ENCODE data around the gene SOSTDC1. TPM values are rescaled to one million over a fixed set of nuclear protein-coding genes. Genes with fewer than 3 reads are reported as not detected.

The SOSTDC1 gene
- total RNA-seq, 2 donors from 2014 or later: not detected

- Mint-ChIP-seq H3K27ac (peak within 1 kb of the TSS; percentile 99), H3K27me3 (no peaks in the 10 kb centered on the region), H3K4me1 (peaks cover 24% of the 10 kb centered on the region), H3K4me3 (peak within 1 kb of the TSS; percentile 98), H3K36me3 (ENCODE audit: low read depth) (no peaks in the 10 kb centered on the region)
- ATAC-seq: peak; percentile 28
- DNase-seq: peak in 2 of 3 donors; percentile 15 to 25
- no peaks in the 10 kb centered on the region for H3K9me3 ChIP-seq (ENCODE audit: control insufficient read depth, low read length, poor library complexity, severe bottlenecking)
Observed at GRCh38 chr7:16421333-16422102, 44.0 kb downstream of the SOSTDC1 start, which contains the start of gene CRPPA. Gene CRPPA, minus strand, starts transcription at chr7:16421538. Its CDS starts 216 bp downstream, at chr7:16421322.

- Mint-ChIP-seq H3K27me3 (peaks cover 2% of the 10 kb centered on the region), H3K27ac (peak overlapping the region; percentile 99), H3K36me3 (ENCODE audit: low read depth) (no peaks in the 10 kb centered on the region), H3K4me3 (peak overlapping the region; percentile 98), H3K4me1 (peaks cover 24% of the 10 kb centered on the region)
- ATAC-seq (peak; percentile 92), DNase-seq (peak; percentile 50 to 68 (median 64))
- no peaks in the 10 kb centered on the region for H3K9me3 ChIP-seq (ENCODE audit: control insufficient read depth, low read length, poor library complexity, severe bottlenecking)
Observed at GRCh38 chr7:16420649-16421332, 44.7 kb downstream of the SOSTDC1 start.

DNA sequence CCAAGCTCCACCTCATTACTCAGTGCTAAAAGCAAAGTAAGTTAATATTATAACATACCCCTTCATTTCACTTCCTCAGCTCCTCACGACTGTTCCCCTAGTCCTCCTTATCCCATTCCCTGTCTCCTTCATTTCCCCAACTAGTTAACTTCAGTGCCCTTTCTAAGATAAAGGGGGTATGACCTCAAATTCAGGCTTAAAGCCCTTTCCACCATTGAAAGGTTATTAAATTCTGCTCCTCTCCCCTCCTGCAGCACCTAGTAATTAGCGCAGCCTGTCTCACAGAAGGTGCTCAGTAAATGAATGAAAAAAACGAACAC lies 45.2 kb downstream of the SOSTDC1 start:
- Mint-ChIP-seq H3K27ac (peak overlapping the region; percentile 99), H3K4me1 (peaks cover 24% of the 10 kb centered on the region), H3K4me3 (peak overlapping the region; percentile 98), H3K27me3 (peaks cover 4% of the 10 kb centered on the region), H3K36me3 (ENCODE audit: low read depth) (no peaks in the 10 kb centered on the region)
- no peaks in the 10 kb centered on the region for H3K9me3 ChIP-seq (ENCODE audit: control insufficient read depth, low read length, poor library complexity, severe bottlenecking)
- ATAC-seq: no peak
- no peak for DNase-seq

GRCh38 chr7:16419859-16420258 lies 45.7 kb downstream of the SOSTDC1 start:
- Mint-ChIP-seq H3K4me3 (peak overlapping the region; percentile 98), H3K4me1 (peaks cover 22% of the 10 kb centered on the region), H3K36me3 (ENCODE audit: low read depth) (no peaks in the 10 kb centered on the region), H3K27ac (peak overlapping the region; percentile 99), H3K27me3 (peaks cover 4% of the 10 kb centered on the region)
- no peak for DNase-seq
- no peaks in the 10 kb centered on the region for H3K9me3 ChIP-seq (ENCODE audit: control insufficient read depth, low read length, poor library complexity, severe bottlenecking)
- no peak for ATAC-seq

DNA sequence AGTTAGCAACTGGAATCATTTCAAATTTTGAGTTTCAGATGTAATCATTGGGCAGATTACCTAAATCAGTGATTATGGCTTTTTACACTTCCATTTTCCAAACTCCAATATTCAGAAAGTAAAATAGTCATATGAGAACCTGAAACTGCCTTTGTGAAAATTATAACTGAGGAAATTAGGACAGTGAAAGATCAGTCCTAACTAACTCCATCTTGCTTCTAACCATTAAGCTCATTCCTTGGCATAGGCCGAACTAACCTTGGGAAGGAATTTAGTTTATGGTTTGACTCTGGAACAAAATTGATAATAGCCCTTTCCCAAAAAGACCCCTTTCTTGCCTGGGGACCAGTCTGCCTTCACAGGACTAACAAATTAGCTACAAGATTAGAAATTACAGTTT lies 46.4 kb downstream of the SOSTDC1 start:
- ATAC-seq (no peak), DNase-seq (no peak)
- Mint-ChIP-seq H3K27ac (peak overlapping the region; percentile 99), H3K36me3 (ENCODE audit: low read depth) (no peaks in the 10 kb centered on the region), H3K4me3 (peak overlapping the region; percentile 58), H3K4me1 (peaks cover 22% of the 10 kb centered on the region), H3K27me3 (peaks cover 4% of the 10 kb centered on the region)
- H3K9me3 ChIP-seq (ENCODE audit: control insufficient read depth, low read length, poor library complexity, severe bottlenecking): no peaks in the 10 kb centered on the region

DNA sequence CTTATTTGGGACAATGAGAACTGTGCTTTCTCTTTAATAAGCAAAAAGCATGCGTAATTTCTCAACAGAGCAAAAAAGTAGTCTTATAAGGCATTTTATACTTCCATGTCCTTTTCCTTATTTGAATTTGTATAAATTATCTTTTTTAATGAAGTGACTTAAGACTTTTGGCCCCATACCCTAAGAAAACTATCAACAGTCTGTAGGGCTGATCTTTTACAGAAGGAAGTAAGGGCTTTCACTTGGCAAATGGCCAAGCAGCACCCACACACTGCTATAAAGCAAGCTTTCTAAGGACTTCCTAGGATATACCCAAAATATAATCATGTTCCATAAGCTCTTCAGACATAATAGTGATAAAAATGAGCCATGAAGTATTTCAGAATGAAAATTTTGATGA lies 47.6 kb downstream of the SOSTDC1 start:
- no peak for ATAC-seq
- H3K4me3 Mint-ChIP-seq: no peak overlapping the region

GRCh38 chr7:16416289-16417282 lies 49.0 kb downstream of the SOSTDC1 start:
- Mint-ChIP-seq H3K4me3 (no peak overlapping the region), H3K27ac (peak overlapping the region; percentile 14), H3K27me3 (peaks cover 4% of the 10 kb centered on the region), H3K36me3 (ENCODE audit: low read depth) (no peaks in the 10 kb centered on the region), H3K4me1 (peaks cover 15% of the 10 kb centered on the region)
- ATAC-seq: no peak
- no peak for DNase-seq
- no peaks in the 10 kb centered on the region for H3K9me3 ChIP-seq (ENCODE audit: control insufficient read depth, low read length, poor library complexity, severe bottlenecking)

More for the DNA sequence above, 47.6 kb downstream of the SOSTDC1 start:
- DNase-seq: no peak
- no peak overlapping the region for H3K27ac Mint-ChIP-seq
- peaks cover 4% of the 10 kb centered on the region for H3K27me3 Mint-ChIP-seq
- H3K4me1 Mint-ChIP-seq: peaks cover 22% of the 10 kb centered on the region
- H3K36me3 Mint-ChIP-seq (ENCODE audit: low read depth): no peaks in the 10 kb centered on the region
- H3K9me3 ChIP-seq (ENCODE audit: control insufficient read depth, low read length, poor library complexity, severe bottlenecking): no peaks in the 10 kb centered on the region

- ATAC-seq (no peak), DNase-seq (no peak)
- Mint-ChIP-seq H3K27me3 (peaks cover 11% of the 10 kb centered on the region), H3K36me3 (ENCODE audit: low read depth) (no peaks in the 10 kb centered on the region), H3K4me1 (peaks cover 5% of the 10 kb centered on the region), H3K4me3 (no peak overlapping the region), H3K27ac (no peak overlapping the region)
- no peaks in the 10 kb centered on the region for H3K9me3 ChIP-seq (ENCODE audit: control insufficient read depth, low read length, poor library complexity, severe bottlenecking)
Observed at GRCh38 chr7:16412274-16413254, 53.0 kb downstream of the SOSTDC1 start.

Other genes with a start within 250 kb of the SOSTDC1 start
- gene CRPPA, start 44.2 kb downstream of the SOSTDC1 start, total RNA-seq: under 1 TPM; 0.81 to 0.99 TPM
- gene LRRC72, start 61.1 kb upstream of the SOSTDC1 start, total RNA-seq: not detected
- gene ANKMY2, start 180.0 kb upstream of the SOSTDC1 start, total RNA-seq: 1 to 10 TPM; 6.8 to 6.9 TPM
- 10 to 100 TPM; 24.0 to 29.4 TPM for gene BZW2, start 180.4 kb upstream of the SOSTDC1 start, total RNA-seq

All from T-helper 17 cell (primary cell).